Activated CD8-positive, alpha-beta memory T cell treated with anti-CD3 and anti-CD28 coated beads for 1 hour (primary cell): Measurements from ENCODE around the gene APOL4.
"Not testable (repeated sequence)": the region's sequence is repeated elsewhere in the genome, so short reads cannot be mapped to it uniquely, and the experiment has no call there.

ENCODE experiments used
- DNase-seq, 2 donors: peaks; one replicate each; pipeline ENCODE4 v3.0.0-alpha.2; 2020; ENCODE audit warnings: low read depth in 1 of 2; ENCODE audit errors: extremely low read depth in 1 of 2

APOL4 gene

GRCh38 chr22:36156119-36156514, 45.5 kb downstream of the APOL4 start:
- DNase-seq: no peak

- DNase-seq: no peak
Observed at GRCh38 chr22:36155702-36156101, 45.9 kb downstream of the APOL4 start.

- no peak for DNase-seq
Observed at GRCh38 chr22:36154423-36154945, 47.1 kb downstream of the APOL4 start.

GRCh38 chr22:36153501-36154422, 47.8 kb downstream of the APOL4 start:
- no peak for DNase-seq

- not testable (repeated sequence) for DNase-seq
Observed at GRCh38 chr22:36152821-36153220, 48.8 kb downstream of the APOL4 start.

- no peak for DNase-seq
Observed at GRCh38 chr22:36152088-36152487, 49.5 kb downstream of the APOL4 start.

GRCh38 chr22:36151006-36151595, 50.5 kb downstream of the APOL4 start:
- no peak for DNase-seq

GRCh38 chr22:36149441-36149840, 52.2 kb downstream of the APOL4 start:
- no peak for DNase-seq

GRCh38 chr22:36148411-36148810, 53.2 kb downstream of the APOL4 start:
- DNase-seq: no peak

GRCh38 chr22:36147196-36147791, 54.3 kb downstream of the APOL4 start:
- no peak for DNase-seq

GRCh38 chr22:36145881-36146280, 55.7 kb downstream of the APOL4 start:
- DNase-seq: no peak

- DNase-seq: no peak
Observed at GRCh38 chr22:36144886-36145541, 56.6 kb downstream of the APOL4 start.

GRCh38 chr22:36143956-36144355, 57.7 kb downstream of the APOL4 start:
- no peak for DNase-seq

- DNase-seq: no peak
Observed at GRCh38 chr22:36143066-36143815, 58.4 kb downstream of the APOL4 start.

GRCh38 chr22:36141481-36141880, 60.1 kb downstream of the APOL4 start:
- DNase-seq: no peak
